NCI-H524 (cell line): ENCODE results near the gene SPATA1.
A peak's percentile ranks its signal among the peaks of the same experiment; 100 is the strongest.

ENCODE experiments used
- DNase-seq, 2 experiments: peaks; one replicate each; lab custom pipeline; 2025; lab: John Stamatoyannopoulos, UW

The SPATA1 gene

GRCh38 chr1:84508510-84508909 is 2.3 kb downstream of the SPATA1 start:
- DNase-seq = no peak

- no peak for DNase-seq
Measured at GRCh38 chr1:84509029-84509428, 2.8 kb downstream of the SPATA1 start.

GRCh38 chr1:84510165-84510564 is 4.0 kb downstream of the SPATA1 start:
- DNase-seq = no peak

- no peak for DNase-seq
Measured at GRCh38 chr1:84510668-84511067, 4.5 kb downstream of the SPATA1 start.

- no peak for DNase-seq
Measured at GRCh38 chr1:84524590-84524989, 18.4 kb downstream of the SPATA1 start.

GRCh38 chr1:84525779-84526178 is 19.6 kb downstream of the SPATA1 start:
- no peak for DNase-seq

GRCh38 chr1:84538599-84538998 is 32.4 kb downstream of the SPATA1 start:
- DNase-seq = no peak

GRCh38 chr1:84539972-84540371 is 33.8 kb downstream of the SPATA1 start:
- DNase-seq = no peak

- no peak for DNase-seq
Measured at GRCh38 chr1:84540759-84541158, 34.6 kb downstream of the SPATA1 start.

GRCh38 chr1:84541679-84542078 is 35.5 kb downstream of the SPATA1 start:
- DNase-seq = no peak

GRCh38 chr1:84550826-84551225 is 44.6 kb downstream of the SPATA1 start:
- peak in 1 of 2 experiments; percentile 6 for DNase-seq

- peak; percentile 45 to 85 for DNase-seq
Measured at GRCh38 chr1:84569216-84569615, 63.0 kb downstream of the SPATA1 start.

GRCh38 chr1:84570436-84571149 is 64.4 kb downstream of the SPATA1 start:
- DNase-seq = no peak

GRCh38 chr1:84571150-84571535 is 65.0 kb downstream of the SPATA1 start:
- no peak for DNase-seq

- DNase-seq = no peak
Measured at GRCh38 chr1:84573481-84573966, 67.3 kb downstream of the SPATA1 start.

GRCh38 chr1:84573967-84574842 is 68.0 kb downstream of the SPATA1 start, which contains the start of gene CTBS:
CTBS (minus strand) TSS chr1:84574440; CDS start chr1:84574415, 25 bp downstream.
- DNase-seq = peak; percentile 69 to 82

- DNase-seq = peak; percentile 56 to 77
Measured at GRCh38 chr1:84574936-84575335, 68.8 kb downstream of the SPATA1 start.

GRCh38 chr1:84581648-84582047 is 75.5 kb downstream of the SPATA1 start:
- DNase-seq = peak in 1 of 2 experiments; percentile 52

- peak; percentile 94 to 97 for DNase-seq
Measured at GRCh38 chr1:84582802-84583587, 76.8 kb downstream of the SPATA1 start.

- no peak for DNase-seq
Measured at GRCh38 chr1:84583648-84584047, 77.5 kb downstream of the SPATA1 start.

- no peak for DNase-seq
Measured at GRCh38 chr1:84584126-84584525, 77.9 kb downstream of the SPATA1 start.

GRCh38 chr1:84585803-84586202 is 79.6 kb downstream of the SPATA1 start:
- no peak for DNase-seq
